GM12875 (cell line): ENCODE measurements around the gene PEAK1.
"Not testable (repeated sequence)": the region's sequence is repeated elsewhere in the genome, so short reads cannot be mapped to it uniquely, and the experiment has no call there.

Experiments used
- H3K4me3 ChIP-seq: one replicate; pipeline ENCODE4 v1.5.1; 2011; ENCODE audit warnings: low read depth, low read length, control low read depth
- TF ChIP-seq, protein P1 (sequence below): IDR thresholded peaks from 2 replicates; pipeline ENCODE4 v1.5.1; 2011; ENCODE audit warnings: low read depth, mild to moderate bottlenecking, control low read depth, inconsistent platforms, low read length, moderate library complexity, borderline replicate concordance; ENCODE audit not compliant: insufficient read depth

The PEAK1 gene

DNA sequence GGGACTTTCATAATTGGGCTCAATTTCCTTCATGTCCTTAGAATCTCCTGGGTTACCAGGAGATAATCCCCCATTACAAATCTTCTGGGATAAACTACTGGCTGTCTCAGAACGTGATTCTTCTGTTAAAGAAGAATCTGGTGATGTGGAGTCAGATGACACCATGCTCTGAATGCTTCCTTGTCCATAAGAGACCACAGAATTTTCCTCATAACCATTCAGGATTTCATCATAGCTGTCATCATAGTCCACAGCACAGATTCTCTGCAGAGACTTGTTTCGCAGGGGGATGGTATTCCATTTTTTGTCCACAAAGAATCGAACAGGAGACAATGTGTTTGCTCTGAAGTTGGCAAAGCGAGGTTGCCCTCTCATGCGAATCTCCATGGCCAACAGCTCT is 239.1 kb downstream of the PEAK1 start:
- H3K4me3 ChIP-seq: no peak overlapping the region
- TF ChIP-seq, protein P1, sequence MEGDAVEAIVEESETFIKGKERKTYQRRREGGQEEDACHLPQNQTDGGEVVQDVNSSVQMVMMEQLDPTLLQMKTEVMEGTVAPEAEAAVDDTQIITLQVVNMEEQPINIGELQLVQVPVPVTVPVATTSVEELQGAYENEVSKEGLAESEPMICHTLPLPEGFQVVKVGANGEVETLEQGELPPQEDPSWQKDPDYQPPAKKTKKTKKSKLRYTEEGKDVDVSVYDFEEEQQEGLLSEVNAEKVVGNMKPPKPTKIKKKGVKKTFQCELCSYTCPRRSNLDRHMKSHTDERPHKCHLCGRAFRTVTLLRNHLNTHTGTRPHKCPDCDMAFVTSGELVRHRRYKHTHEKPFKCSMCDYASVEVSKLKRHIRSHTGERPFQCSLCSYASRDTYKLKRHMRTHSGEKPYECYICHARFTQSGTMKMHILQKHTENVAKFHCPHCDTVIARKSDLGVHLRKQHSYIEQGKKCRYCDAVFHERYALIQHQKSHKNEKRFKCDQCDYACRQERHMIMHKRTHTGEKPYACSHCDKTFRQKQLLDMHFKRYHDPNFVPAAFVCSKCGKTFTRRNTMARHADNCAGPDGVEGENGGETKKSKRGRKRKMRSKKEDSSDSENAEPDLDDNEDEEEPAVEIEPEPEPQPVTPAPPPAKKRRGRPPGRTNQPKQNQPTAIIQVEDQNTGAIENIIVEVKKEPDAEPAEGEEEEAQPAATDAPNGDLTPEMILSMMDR: no peak

- TF ChIP-seq, protein P1: no peak
- no peak overlapping the region for H3K4me3 ChIP-seq
These were observed 239.6 kb downstream of the PEAK1 start for GRCh38 chr15:77180270-77180669.

GRCh38 chr15:77179541-77179998 is 240.3 kb downstream of the PEAK1 start:
- TF ChIP-seq, protein P1: no peak
- no peak overlapping the region for H3K4me3 ChIP-seq

DNA sequence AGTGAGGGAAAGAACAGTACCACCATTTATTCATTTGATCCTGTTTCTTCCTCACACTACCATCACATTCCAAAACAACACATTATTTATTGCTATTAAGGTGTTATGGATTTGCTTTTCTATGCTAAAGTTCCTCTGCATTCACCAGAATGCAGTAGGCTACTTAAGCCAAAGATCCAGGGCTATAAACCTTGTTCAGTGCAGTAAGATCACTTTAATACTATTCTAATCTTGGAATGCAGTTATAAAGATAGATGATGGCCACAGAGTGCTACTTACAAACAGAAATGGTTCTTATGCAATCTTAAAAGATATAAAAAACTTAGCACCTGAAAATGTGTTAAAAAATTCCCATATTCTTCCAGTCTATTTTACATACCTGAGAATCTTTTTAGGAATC is 241.5 kb downstream of the PEAK1 start:
- no peak overlapping the region for H3K4me3 ChIP-seq
- TF ChIP-seq, protein P1: no peak

- H3K4me3 ChIP-seq: not testable (repeated sequence)
These were observed 243.8 kb downstream of the PEAK1 start for GRCh38 chr15:77176148-77176547.

DNA sequence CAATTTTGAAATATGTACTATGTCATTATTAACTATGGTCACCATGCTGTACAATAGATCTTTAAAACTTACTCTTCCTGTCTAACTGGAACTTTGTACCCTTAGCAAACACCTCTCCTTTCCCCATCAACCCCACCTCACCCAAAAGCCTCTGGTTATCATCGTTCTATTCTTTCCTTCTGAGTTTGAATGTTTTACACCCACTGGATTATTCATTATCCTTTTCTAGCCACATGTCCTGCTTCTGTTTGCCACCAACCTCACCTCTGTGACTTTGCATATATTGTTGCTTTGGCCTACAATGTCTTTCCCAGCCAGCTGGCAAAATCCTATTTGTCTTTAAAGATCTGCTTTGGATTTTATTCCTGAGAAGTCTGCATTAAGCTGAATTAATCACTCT is 246.4 kb downstream of the PEAK1 start:
- no peak overlapping the region for H3K4me3 ChIP-seq
- TF ChIP-seq, protein P1: no peak

DNA sequence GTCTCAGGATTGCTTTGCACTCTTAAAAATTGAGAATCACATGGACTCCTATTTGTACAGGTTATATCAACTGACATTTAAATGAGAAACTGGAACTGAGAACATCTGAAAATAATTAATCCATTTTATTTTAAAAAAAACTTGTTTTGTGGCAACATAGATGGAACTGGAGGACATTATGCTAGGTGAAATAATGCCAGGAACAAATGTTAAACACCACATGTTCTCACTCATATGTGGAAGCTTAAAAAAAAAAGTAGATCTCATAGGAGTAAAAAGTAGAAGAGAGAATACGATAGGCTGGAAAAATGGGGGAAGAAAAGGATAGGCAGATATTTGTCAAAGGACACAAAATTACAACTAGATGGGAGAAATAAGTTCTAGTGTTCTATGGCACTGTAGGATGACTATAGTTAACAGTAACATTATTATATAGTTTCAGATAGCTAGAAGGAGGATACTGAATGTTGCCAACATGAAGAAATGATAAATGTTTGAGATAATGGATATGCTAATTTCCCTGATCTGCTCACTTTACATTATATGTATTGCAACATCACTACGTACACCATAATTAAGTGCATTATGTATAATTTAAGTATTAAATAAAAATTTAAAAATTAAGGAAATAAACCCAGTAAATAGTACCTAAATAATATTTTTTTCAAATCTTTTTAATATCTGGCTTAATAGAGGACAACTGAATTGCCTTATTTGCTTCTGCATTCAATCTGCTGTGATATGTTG is 248.5 kb downstream of the PEAK1 start:
- TF ChIP-seq, protein P1: no peak
- H3K4me3 ChIP-seq: no peak overlapping the region
